OCI-LY7 (cell line): ENCODE results near the gene COL25A1.

Experiments used
- EZH2phosphoT487 ChIP-seq: fragments of 200-600 bp; sonication (generic); IDR thresholded peaks from 2 replicates; pipeline ENCODE4 v1.6.1; 2018; ENCODE audit warnings: low read depth, borderline replicate concordance, mild to moderate bottlenecking, mixed run types, antibody characterized with exemption, low read length, moderate library complexity, mixed read lengths
- TF ChIP-seq, protein P1 (sequence below): fragments of 200-600 bp; sonication (generic); conservative IDR thresholded peaks from 2 replicates; pipeline ENCODE4 v1.5.1; 2014; ENCODE audit warnings: mild to moderate bottlenecking, antibody characterized with exemption, low read length, moderate library complexity, mixed read lengths

DNA sequence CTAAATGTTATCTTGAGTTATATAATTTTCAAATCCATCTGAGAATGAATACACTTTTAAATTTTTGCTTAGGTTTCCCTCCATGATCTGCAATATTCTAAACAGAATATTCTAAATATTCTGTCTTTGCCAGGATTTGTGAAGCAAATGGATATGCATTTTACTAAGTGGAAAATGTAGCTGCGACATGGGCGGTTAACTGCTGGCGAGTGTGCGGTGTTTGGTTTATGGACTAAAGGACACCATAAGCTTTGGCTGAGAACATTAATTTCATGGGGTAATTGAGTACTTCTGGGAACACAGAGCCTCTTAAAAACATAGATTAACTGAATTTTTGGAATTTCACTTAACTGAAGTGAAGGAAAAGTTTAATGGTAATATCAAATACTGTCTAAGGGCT is 385.8 kb downstream of the COL25A1 start:
- TF ChIP-seq, protein P1, sequence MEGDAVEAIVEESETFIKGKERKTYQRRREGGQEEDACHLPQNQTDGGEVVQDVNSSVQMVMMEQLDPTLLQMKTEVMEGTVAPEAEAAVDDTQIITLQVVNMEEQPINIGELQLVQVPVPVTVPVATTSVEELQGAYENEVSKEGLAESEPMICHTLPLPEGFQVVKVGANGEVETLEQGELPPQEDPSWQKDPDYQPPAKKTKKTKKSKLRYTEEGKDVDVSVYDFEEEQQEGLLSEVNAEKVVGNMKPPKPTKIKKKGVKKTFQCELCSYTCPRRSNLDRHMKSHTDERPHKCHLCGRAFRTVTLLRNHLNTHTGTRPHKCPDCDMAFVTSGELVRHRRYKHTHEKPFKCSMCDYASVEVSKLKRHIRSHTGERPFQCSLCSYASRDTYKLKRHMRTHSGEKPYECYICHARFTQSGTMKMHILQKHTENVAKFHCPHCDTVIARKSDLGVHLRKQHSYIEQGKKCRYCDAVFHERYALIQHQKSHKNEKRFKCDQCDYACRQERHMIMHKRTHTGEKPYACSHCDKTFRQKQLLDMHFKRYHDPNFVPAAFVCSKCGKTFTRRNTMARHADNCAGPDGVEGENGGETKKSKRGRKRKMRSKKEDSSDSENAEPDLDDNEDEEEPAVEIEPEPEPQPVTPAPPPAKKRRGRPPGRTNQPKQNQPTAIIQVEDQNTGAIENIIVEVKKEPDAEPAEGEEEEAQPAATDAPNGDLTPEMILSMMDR: no peak
- no peak for TF ChIP-seq EZH2phosphoT487
